ENCODE measurements around the gene CEP128. TPM values are rescaled to one million over a fixed set of nuclear protein-coding genes. Genes with fewer than 3 reads are reported as not detected.

Gene CEP128
- total RNA-seq, 1 experiment from 2014 or later: 12.0 TPM

DNA sequence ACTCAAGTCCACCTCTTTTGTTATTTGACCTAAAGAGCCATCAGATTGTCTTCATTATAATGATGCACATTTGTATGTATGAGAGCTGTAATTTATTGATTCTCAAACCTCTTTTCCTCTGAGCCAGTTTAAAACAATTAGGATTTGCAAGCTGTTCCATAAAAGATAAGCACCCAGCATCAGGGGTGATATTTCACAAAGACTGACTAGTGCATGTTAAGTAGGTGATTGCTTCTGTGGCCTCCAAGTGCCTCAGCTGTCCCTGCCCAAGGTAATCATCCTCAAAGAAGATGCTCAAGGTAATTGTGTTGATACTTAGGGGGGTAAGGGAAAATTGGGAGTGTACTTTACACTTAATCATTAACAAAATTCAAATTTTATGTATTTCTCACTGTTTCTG is 18.2 kb downstream of the CEP128 start:
- Mint-ChIP-seq H3K27ac (no peak overlapping the region), H3K4me1 (peaks cover 45% of the 10 kb centered on the region), H3K9me3 (peaks cover 8% of the 10 kb centered on the region; the same call in 1 of the 2 replicates), H3K27me3 (ENCODE audit: low read depth) (no peaks in the 10 kb centered on the region), H3K4me3 (no peak overlapping the region), H3K36me3 (no peaks in the 10 kb centered on the region)
- ChIA-PET POLR2A (no interaction called here), CTCF (interaction anchor here (2.2 kb wide), 1 partner anchor 64 kb away, joined by 9 read pairs; no protein-coding TSS in a partner anchor)
- ATAC-seq: no peak
- no peak for DNase-seq (ENCODE audit: low spot score)
- TF ChIP-seq, protein P1, sequence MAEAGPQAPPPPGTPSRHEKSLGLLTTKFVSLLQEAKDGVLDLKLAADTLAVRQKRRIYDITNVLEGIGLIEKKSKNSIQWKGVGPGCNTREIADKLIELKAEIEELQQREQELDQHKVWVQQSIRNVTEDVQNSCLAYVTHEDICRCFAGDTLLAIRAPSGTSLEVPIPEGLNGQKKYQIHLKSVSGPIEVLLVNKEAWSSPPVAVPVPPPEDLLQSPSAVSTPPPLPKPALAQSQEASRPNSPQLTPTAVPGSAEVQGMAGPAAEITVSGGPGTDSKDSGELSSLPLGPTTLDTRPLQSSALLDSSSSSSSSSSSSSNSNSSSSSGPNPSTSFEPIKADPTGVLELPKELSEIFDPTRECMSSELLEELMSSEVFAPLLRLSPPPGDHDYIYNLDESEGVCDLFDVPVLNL (CRISPR knock-in tag; IDR thresholded peaks at IDR 0.05; ENCODE audit: borderline replicate concordance, low read depth): no peak
- TF ChIP-seq ZBTB43 (CRISPR knock-in tag; IDR thresholded peaks at IDR 0.05) (no peak), STAT6 (CRISPR knock-in tag; conservative IDR thresholded peaks at IDR 0.05; ENCODE audit: low read depth) (no peak), ZNF219 (CRISPR knock-in tag; IDR thresholded peaks at IDR 0.05; ENCODE audit: borderline replicate concordance) (no peak), FOXJ3 (CRISPR knock-in tag; IDR thresholded peaks at IDR 0.05; ENCODE audit: borderline replicate concordance) (no peak), ATF3 (CRISPR knock-in tag; conservative IDR thresholded peaks at IDR 0.05) (no peak), OVOL2 (CRISPR knock-in tag; IDR thresholded peaks at IDR 0.05; ENCODE audit: borderline replicate concordance) (no peak), ZNF671 (CRISPR knock-in tag; IDR thresholded peaks at IDR 0.05) (no peak)

DNA sequence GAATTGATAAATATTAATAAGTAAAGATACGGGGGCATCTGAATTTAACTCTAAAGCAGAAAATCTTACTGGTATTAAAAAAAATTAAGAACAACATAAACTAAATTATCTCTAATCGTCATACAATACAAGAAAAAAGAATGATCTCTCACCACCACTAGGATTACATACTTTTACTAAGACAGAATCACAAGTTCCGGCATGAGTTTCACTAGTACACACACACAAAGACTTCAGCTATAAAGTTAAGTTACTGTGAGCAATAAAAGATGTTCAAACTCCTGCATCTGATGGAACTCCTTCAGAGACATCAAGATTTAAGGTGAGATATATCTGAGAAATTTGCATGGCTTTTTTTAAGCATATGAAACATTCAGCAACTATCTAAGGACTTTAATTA is 21.9 kb downstream of the CEP128 start:
- Mint-ChIP-seq H3K4me3 (no peak overlapping the region), H3K27me3 (ENCODE audit: low read depth) (no peaks in the 10 kb centered on the region), H3K4me1 (peaks cover 24% of the 10 kb centered on the region), H3K36me3 (no peaks in the 10 kb centered on the region), H3K27ac (no peak overlapping the region), H3K9me3 (no peaks in the 10 kb centered on the region)
- ChIA-PET POLR2A (no interaction called here), CTCF (no interaction called here)
- DNase-seq (ENCODE audit: low spot score) (no peak), ATAC-seq (no peak)
- TF ChIP-seq EMX1 (CRISPR knock-in tag; IDR thresholded peaks at IDR 0.05) (no peak), CTCF (IDR thresholded peaks at IDR 0.05) (no peak), RELA (CRISPR knock-in tag; IDR thresholded peaks at IDR 0.05; ENCODE audit: borderline replicate concordance) (no peak), ZNF532 (CRISPR knock-in tag; IDR thresholded peaks at IDR 0.05; ENCODE audit: borderline replicate concordance) (no peak), ZNF423 (CRISPR knock-in tag; IDR thresholded peaks at IDR 0.05) (no peak), ESRRA (CRISPR knock-in tag; IDR thresholded peaks at IDR 0.05; ENCODE audit: borderline replicate concordance) (no peak), JAZF1 (CRISPR knock-in tag; IDR thresholded peaks at IDR 0.05) (no peak), ELF4 (CRISPR knock-in tag; IDR thresholded peaks at IDR 0.05; ENCODE audit: low read depth) (no peak), CREM (CRISPR knock-in tag; IDR thresholded peaks at IDR 0.05) (no peak), TP53 (CRISPR knock-in tag; IDR thresholded peaks at IDR 0.05) (no peak), PRRX2 (CRISPR knock-in tag; IDR thresholded peaks at IDR 0.05) (no peak), GTF2I (CRISPR knock-in tag; conservative IDR thresholded peaks at IDR 0.05) (no peak), ZNF219 (CRISPR knock-in tag; IDR thresholded peaks at IDR 0.05; ENCODE audit: borderline replicate concordance) (no peak)
- TF ChIP-seq, protein P2, sequence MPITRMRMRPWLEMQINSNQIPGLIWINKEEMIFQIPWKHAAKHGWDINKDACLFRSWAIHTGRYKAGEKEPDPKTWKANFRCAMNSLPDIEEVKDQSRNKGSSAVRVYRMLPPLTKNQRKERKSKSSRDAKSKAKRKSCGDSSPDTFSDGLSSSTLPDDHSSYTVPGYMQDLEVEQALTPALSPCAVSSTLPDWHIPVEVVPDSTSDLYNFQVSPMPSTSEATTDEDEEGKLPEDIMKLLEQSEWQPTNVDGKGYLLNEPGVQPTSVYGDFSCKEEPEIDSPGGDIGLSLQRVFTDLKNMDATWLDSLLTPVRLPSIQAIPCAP (CRISPR knock-in tag; IDR thresholded peaks at IDR 0.05): no peak
- TF ChIP-seq, protein P3, sequence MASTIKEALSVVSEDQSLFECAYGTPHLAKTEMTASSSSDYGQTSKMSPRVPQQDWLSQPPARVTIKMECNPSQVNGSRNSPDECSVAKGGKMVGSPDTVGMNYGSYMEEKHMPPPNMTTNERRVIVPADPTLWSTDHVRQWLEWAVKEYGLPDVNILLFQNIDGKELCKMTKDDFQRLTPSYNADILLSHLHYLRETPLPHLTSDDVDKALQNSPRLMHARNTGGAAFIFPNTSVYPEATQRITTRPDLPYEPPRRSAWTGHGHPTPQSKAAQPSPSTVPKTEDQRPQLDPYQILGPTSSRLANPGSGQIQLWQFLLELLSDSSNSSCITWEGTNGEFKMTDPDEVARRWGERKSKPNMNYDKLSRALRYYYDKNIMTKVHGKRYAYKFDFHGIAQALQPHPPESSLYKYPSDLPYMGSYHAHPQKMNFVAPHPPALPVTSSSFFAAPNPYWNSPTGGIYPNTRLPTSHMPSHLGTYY (CRISPR knock-in tag; IDR thresholded peaks at IDR 0.05): no peak

All from WTC11 (cell line).